GM12872 (cell line): ENCODE data around the gene CTSF.

ENCODE experiments used
- TF ChIP-seq, protein P1 (sequence below): IDR thresholded peaks from 3 replicates; pipeline ENCODE4 v1.5.1; 2011; ENCODE audit warnings: low read depth, mild to moderate bottlenecking, low read length, moderate library complexity; ENCODE audit not compliant: insufficient read depth

The CTSF gene

DNA sequence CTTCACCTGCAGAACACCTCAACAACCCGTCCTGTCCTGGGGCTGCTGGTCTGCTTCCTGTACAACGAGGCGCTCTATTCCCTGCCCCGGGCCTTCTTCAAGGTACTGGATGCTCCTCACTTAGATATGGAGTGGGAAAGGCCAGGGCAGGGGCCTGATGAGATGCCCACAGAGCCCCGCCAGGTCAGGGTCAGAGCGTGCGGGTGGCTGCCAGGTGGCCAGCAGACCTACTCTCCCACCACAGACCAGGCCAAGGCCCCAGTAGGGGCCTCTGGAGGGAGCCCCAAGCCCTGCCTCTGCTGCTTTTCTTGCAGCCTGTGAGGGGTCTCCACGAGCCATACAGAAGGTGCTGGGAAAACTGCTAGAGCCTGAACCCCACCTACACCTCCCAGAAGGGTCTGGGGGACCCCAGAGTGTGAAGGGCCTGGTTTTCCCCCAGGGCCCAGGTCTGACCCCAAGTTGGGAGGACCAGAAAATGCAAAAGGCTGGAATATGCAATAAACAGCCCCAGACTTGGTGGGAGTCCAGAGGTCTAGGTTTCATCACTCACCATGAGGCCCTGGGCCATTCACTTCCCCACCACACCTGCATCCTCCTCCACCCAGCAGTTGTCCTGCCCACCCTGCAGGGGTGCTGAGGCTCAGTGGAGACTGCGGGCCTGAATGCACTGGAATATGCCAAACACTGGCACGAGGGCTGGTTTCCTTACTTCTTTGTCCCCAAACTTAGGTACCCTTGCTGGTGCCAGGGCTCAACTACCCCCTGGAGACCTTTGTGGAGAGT, 37.3 kb downstream of the CTSF start:
- TF ChIP-seq, protein P1, sequence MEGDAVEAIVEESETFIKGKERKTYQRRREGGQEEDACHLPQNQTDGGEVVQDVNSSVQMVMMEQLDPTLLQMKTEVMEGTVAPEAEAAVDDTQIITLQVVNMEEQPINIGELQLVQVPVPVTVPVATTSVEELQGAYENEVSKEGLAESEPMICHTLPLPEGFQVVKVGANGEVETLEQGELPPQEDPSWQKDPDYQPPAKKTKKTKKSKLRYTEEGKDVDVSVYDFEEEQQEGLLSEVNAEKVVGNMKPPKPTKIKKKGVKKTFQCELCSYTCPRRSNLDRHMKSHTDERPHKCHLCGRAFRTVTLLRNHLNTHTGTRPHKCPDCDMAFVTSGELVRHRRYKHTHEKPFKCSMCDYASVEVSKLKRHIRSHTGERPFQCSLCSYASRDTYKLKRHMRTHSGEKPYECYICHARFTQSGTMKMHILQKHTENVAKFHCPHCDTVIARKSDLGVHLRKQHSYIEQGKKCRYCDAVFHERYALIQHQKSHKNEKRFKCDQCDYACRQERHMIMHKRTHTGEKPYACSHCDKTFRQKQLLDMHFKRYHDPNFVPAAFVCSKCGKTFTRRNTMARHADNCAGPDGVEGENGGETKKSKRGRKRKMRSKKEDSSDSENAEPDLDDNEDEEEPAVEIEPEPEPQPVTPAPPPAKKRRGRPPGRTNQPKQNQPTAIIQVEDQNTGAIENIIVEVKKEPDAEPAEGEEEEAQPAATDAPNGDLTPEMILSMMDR, result no peak

DNA sequence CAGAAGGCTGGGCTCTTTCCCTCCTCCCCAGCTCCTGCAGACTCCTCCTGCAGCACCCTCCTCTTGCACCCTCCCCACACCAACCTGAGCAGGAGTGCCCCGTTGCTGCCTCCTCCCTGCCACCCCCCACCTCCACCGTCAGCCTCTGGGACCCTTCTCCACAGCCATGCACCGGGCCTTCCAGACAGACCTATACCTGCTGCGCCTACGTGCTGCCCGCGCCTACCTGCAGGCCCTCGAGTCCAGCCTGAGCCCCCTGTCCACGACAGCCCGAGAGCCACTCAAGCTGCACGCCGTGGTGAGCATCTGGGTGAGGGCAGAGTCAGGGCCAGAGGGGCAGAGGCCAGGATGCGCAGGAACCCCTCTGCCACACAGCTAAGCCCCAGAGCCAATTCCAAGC, 38.8 kb downstream of the CTSF start:
- TF ChIP-seq, protein P1, result no peak

DNA sequence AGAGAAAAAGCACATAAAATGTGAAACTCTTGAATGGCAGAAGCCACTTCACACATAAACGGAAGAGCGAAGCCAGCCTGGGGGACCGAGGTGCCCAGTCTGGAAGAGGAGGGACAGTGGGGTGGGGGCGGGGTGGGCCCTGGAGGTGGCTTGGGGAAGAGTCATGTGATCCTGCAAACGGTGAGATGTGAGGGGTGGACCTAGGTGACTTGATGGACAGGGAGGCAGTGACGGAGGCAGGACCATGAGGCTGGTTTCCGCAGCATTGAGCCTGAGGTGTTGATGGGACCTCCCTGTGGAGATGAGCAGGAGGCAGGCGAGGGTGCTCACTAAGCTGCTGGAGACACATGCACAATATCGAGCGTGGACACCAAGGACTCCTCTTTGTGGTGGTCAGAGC, 39.3 kb downstream of the CTSF start:
- TF ChIP-seq, protein P1, result no peak

DNA sequence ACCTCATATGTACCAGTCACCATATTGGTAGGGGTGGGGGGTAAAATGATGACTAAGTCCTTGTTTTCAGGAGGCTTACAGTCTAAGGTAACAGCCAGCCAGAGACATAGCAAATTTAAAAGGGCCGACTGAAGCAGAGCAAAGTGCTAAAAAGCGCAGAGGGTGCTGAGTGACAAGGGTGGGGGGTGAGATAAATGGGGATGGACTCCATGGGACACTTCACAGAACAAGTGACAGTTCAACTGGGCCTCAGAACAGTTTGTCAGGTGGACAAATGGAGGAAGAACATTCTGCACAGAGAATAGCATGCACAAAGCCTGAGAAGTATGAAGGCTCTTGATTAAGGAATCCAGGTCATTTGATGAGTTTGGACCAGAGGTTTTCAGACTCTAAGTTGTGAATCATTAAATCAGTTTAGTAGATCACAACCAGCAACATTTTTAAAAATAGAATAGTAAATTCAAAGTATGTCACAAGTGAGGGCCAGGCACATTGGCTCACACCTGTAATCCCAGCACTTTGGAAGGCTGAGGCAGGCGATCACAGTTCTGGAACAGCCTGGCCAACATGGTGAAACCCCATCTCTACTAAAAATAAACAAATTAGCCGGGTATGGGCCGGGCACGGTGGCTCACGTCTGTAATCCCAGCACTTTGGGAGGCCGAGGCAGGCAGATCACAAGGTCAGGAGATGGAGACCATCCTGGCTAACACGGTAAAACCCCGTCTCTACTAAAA, 43.9 kb downstream of the CTSF start:
- TF ChIP-seq, protein P1, result no peak

DNA sequence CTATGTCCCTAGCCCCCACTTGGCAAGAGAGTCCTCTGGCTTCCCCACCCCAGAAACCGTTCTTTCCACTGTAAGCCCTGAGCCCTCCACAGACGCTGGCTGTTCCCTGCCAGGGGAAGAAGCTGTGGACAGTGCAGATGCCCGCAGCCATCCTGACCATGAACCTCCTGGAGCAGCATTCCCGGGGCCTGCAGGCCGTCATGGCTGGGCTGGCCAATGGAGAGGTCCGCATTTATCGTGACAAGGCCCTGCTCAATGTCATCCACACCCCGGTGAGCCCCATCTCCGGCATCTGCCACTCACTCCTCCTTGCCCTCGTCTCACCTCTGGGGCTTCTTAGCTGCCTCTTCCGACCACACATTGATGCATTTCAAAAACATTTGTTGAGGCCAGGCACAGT, 44.8 kb downstream of the CTSF start:
- TF ChIP-seq, protein P1, result no peak
